H7 (cell line): ENCODE data around the gene SYNJ2. TPM values are rescaled to one million over a fixed set of nuclear protein-coding genes. Genes with fewer than 3 reads are reported as not detected.
A peak's percentile ranks its signal among the peaks of the same experiment; 100 is the strongest.

ENCODE experiments used
- DNase-seq: peaks from one replicate; pipeline ENCODE4 v3.0.0; 2012
- H3K27me3 ChIP-seq: 2 replicates; pipeline ENCODE4 v1.6.0; 2011; ENCODE audit warnings: mild to moderate bottlenecking, low read length; ENCODE audit not compliant: control insufficient read depth, insufficient read depth
- H3K36me3 ChIP-seq: replicated peaks from 2 replicates; pipeline ENCODE4 v1.5.1; 2011; ENCODE audit warnings: low read length; ENCODE audit not compliant: control insufficient read depth, insufficient read depth
- H3K4me3 ChIP-seq: 2 replicates; pipeline ENCODE4 v1.5.1; 2011; ENCODE audit warnings: low read depth, mild to moderate bottlenecking, control low read depth, low read length, moderate library complexity; ENCODE audit not compliant: insufficient read depth
- total RNA-seq: library from RNA; depleted of rRNA; stranded (reverse); fragments of >200 nt; shearing (Covaris generic); gene quantifications from 2 replicates; pipeline ENCODE4 v1.2.3, GENCODE V29; 2014; rRNA removed

The SYNJ2 gene
- total RNA-seq, 1 experiment from 2014 or later = 10.7 TPM

GRCh38 chr6:158142789-158143188, 161.1 kb downstream of the SYNJ2 start:
- no peak overlapping the region for H3K4me3 ChIP-seq
- no peaks in the 10 kb centered on the region for H3K36me3 ChIP-seq
- H3K27me3 ChIP-seq = no peaks in the 10 kb centered on the region
- no peak for DNase-seq

GRCh38 chr6:158143700-158144099, 162.0 kb downstream of the SYNJ2 start:
- no peaks in the 10 kb centered on the region for H3K36me3 ChIP-seq
- DNase-seq = peak; percentile 57

More at GRCh38 chr6:158143700-158144099, 162.0 kb downstream of the SYNJ2 start:
- Histone ChIP-seq H3K4me3 (no peak overlapping the region), H3K27me3 (no peaks in the 10 kb centered on the region)

Other genes starting within 250 kb of the SYNJ2 start
- gene SNX9, start 158.6 kb upstream of the SYNJ2 start, total RNA-seq = 35.9 and 36.1 TPM in 2 replicates
- gene SERAC1, start 186.4 kb downstream of the SYNJ2 start, total RNA-seq = 14.4 and 19.2 TPM in 2 replicates
- 4.4 and 5.6 TPM in 2 replicates for gene GTF2H5, start 186.5 kb downstream of the SYNJ2 start, total RNA-seq